ENCODE data around the gene SCGB1D4. TPM values are rescaled to one million over a fixed set of nuclear protein-coding genes. Genes with fewer than 3 reads are reported as not detected.

SCGB1D4 gene
- total RNA-seq, 4 donors from 2014 or later = not detected

- no peaks in the 10 kb centered on the region for H3K9me3 ChIP-seq
- 64 to 71% methylated on average over 5 of the region's 5 CpGs for WGBS, 2 donors
- no peaks in the 10 kb centered on the region for H3K36me3 ChIP-seq
- no peaks in the 10 kb centered on the region for H3K4me1 ChIP-seq
- H3K27ac ChIP-seq = no peak overlapping the region
- DNase-seq (ENCODE audit: low spot score in 2 of 2) = no peak
- no peak for TF ChIP-seq EP300 (IDR thresholded peaks at IDR 0.05)
- no peak for TF ChIP-seq CTCF (IDR thresholded peaks at IDR 0.05)
- TF ChIP-seq POLR2A (IDR thresholded peaks at IDR 0.05) = no peak
- no peak overlapping the region for H3K4me3 ChIP-seq
- peaks cover 0 to 5% of the 10 kb centered on the region in 2 donors for H3K27me3 ChIP-seq
Observed at GRCh38 chr11:62273284-62273683, 25.6 kb downstream of the SCGB1D4 start.

- Histone ChIP-seq H3K9me3 (no peaks in the 10 kb centered on the region), H3K27ac (no peak within 1 kb of the TSS), H3K27me3 (peaks cover 0 to 5% of the 10 kb centered on the region in 2 donors), H3K36me3 (no peaks in the 10 kb centered on the region), H3K4me3 (no peak within 1 kb of the TSS), H3K4me1 (no peaks in the 10 kb centered on the region)
- no peak for DNase-seq (ENCODE audit: low spot score in 2 of 2)
- WGBS, 2 donors = 75 to 81% methylated on average over 10 of the region's 10 CpGs
- no peak for TF ChIP-seq CTCF (IDR thresholded peaks at IDR 0.05)
- TF ChIP-seq EP300 (IDR thresholded peaks at IDR 0.05) = no peak
- TF ChIP-seq POLR2A (IDR thresholded peaks at IDR 0.05) = no peak
Observed at GRCh38 chr11:62269654-62270278, 29.1 kb downstream of the SCGB1D4 start, which contains the start of gene SCGB2A2. SCGB2A2 (plus strand) TSS chr11:62270158; CDS start chr11:62270217, 59 bp downstream.

DNA sequence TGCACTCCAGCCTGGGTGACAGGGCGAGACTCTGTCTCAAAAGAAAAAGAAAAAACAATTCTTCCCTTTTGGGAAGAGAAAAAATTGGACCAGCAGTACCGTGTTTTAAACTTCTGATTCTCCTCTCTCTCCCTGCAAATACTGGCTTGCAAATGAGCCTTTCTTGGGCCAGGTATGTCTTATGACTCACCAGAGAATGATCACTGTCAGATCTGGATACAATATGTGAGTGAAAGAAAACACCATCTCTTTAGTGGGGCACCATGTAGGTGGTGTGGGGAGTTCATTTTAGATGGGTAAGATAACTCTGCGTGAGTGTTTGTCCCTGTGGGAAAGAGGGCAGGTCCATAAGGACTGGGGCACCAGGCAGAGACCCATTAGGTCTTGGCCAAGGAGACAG, 31.3 kb downstream of the SCGB1D4 start:
- Histone ChIP-seq H3K4me3 (no peak overlapping the region), H3K36me3 (no peaks in the 10 kb centered on the region), H3K9me3 (no peaks in the 10 kb centered on the region), H3K4me1 (no peaks in the 10 kb centered on the region), H3K27ac (no peak overlapping the region), H3K27me3 (peaks cover 0 to 5% of the 10 kb centered on the region in 2 donors)
- DNase-seq (ENCODE audit: low spot score in 2 of 2) = no peak
- WGBS, 2 donors = 75 to 76% methylated on average over 3 of the region's 3 CpGs
- TF ChIP-seq POLR2A (IDR thresholded peaks at IDR 0.05) (no peak), CTCF (IDR thresholded peaks at IDR 0.05) (no peak), EP300 (IDR thresholded peaks at IDR 0.05) (no peak)

GRCh38 chr11:62267050-62267449, 31.8 kb downstream of the SCGB1D4 start:
- no peak for DNase-seq (ENCODE audit: low spot score in 2 of 2)
- H3K27me3 ChIP-seq = peaks cover 0 to 5% of the 10 kb centered on the region in 2 donors
- 81 to 83% methylated on average over 1 of the region's 1 CpG for WGBS, 2 donors
- TF ChIP-seq EP300 (IDR thresholded peaks at IDR 0.05) (no peak), CTCF (IDR thresholded peaks at IDR 0.05) (no peak), POLR2A (IDR thresholded peaks at IDR 0.05) (no peak)
- H3K36me3 ChIP-seq = no peaks in the 10 kb centered on the region
- H3K27ac ChIP-seq = no peak overlapping the region
- H3K4me3 ChIP-seq = no peak overlapping the region
- no peaks in the 10 kb centered on the region for H3K4me1 ChIP-seq
- H3K9me3 ChIP-seq = no peaks in the 10 kb centered on the region

GRCh38 chr11:62266558-62266957, 32.3 kb downstream of the SCGB1D4 start:
- Histone ChIP-seq H3K4me3 (no peak overlapping the region), H3K27me3 (peaks cover 0 to 5% of the 10 kb centered on the region in 2 donors), H3K9me3 (no peaks in the 10 kb centered on the region), H3K27ac (no peak overlapping the region), H3K36me3 (no peaks in the 10 kb centered on the region), H3K4me1 (no peaks in the 10 kb centered on the region)
- no peak for DNase-seq (ENCODE audit: low spot score in 2 of 2)
- WGBS, 2 donors = 63 to 69% methylated on average over 4 of the region's 4 CpGs
- no peak for TF ChIP-seq CTCF (IDR thresholded peaks at IDR 0.05)
- TF ChIP-seq EP300 (IDR thresholded peaks at IDR 0.05) = no peak
- TF ChIP-seq POLR2A (IDR thresholded peaks at IDR 0.05) = no peak
